Liver (tissue), 3 donors: ENCODE measurements around the gene MCCD1.
"Not testable (repeated sequence)": the region's sequence is repeated elsewhere in the genome, so short reads cannot be mapped to it uniquely, and the experiment has no call there.

ENCODE experiments used
- CTCF ChIP-seq: fragments of 150-350 bp; IDR thresholded peaks from 2 replicates; pipeline ENCODE4 v1.5.1; 2017; ENCODE audit warnings: improper control_type of control experiment, low read depth, low read length; ENCODE audit not compliant: missing input control
- EGR1 ChIP-seq, 2 donors: IDR thresholded peaks; 2 replicates each; pipeline ENCODE4 v1.6.1; 2016 to 2018; ENCODE audit warnings: antibody characterized with exemption in 2 of 2, low read depth in 2 of 2
- FOXA1 ChIP-seq: IDR thresholded peaks from 2 replicates; pipeline ENCODE4 v1.6.1; 2016; ENCODE audit warnings: antibody characterized with exemption
- GABPA ChIP-seq, 2 donors: IDR thresholded peaks in 1 of 2; conservative IDR thresholded peaks in 1 of 2; 2 replicates each; pipeline ENCODE4 v1.6.1; 2016; ENCODE audit warnings: antibody characterized with exemption in 2 of 2, mild to moderate bottlenecking in 1 of 2, moderate library complexity in 1 of 2
- JUND ChIP-seq, 2 donors: IDR thresholded peaks; 2 replicates each; pipeline ENCODE4 v1.6.1; 2016; ENCODE audit warnings: antibody characterized with exemption in 2 of 2
- SP1 ChIP-seq: IDR thresholded peaks from 2 replicates; pipeline ENCODE4 v1.6.1; 2018; ENCODE audit warnings: antibody characterized with exemption, mild to moderate bottlenecking
- TAF1 ChIP-seq: conservative IDR thresholded peaks from 2 replicates; pipeline ENCODE4 v1.6.1; 2016; ENCODE audit warnings: antibody characterized with exemption, mild to moderate bottlenecking
- ZBTB33 ChIP-seq: IDR thresholded peaks from 2 replicates; pipeline ENCODE4 v1.6.1; 2016; ENCODE audit warnings: antibody characterized with exemption
- donor health status: healthy.
- donor health status: healthy.

- TF ChIP-seq CTCF; FOXA1; SP1; GABPA (IDR thresholded peaks at IDR 0.05 in 1 of 2, conservative IDR thresholded peaks at IDR 0.05 in 1 of 2); TAF1; EGR1 (IDR thresholded peaks at IDR 0.05; ENCODE audit: low read depth in 2 of 2); ZBTB33; JUND (IDR thresholded peaks at IDR 0.05): not testable (repeated sequence)
These were observed 31.9 kb upstream of the MCCD1 start for GRCh38 chr6:31496826-31497225.
